ENCODE results near the gene NSUN5.
A peak's percentile ranks its signal among the peaks of the same experiment; 100 is the strongest.
"Not testable (repeated sequence)": the region's sequence is repeated elsewhere in the genome, so short reads cannot be mapped to it uniquely, and the experiment has no call there.

The NSUN5 gene

DNA sequence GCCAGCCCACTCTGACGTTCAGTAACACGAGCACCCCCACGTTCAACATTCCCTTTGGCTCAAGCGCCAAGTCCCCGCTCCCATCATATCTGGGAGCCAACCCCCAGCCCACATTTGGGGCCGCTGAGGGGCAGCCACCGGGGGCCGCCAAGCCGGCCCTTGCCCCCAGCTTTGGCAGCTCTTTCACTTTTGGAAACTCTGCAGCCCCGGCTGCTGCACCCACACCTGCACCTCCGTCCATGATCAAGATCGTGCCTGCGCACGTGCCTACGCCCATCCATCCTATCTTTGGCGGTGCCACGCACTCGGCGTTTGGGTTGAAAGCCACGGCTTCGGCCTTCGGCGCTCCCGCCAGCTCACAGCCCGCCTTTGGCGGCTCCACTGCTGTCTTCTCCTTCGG is 10.9 kb downstream of the NSUN5 start:
- H3K9me3 ChIP-seq (ENCODE audit: severe bottlenecking); H3K4me1 ChIP-seq (ENCODE audit: insufficient read depth, poor library complexity, severe bottlenecking); H3K27me3 ChIP-seq (ENCODE audit: insufficient read depth, poor library complexity, severe bottlenecking); H3K4me3 ChIP-seq (ENCODE audit: severe bottlenecking); H3K27ac ChIP-seq (ENCODE audit: poor library complexity, severe bottlenecking); DNase-seq (ENCODE audit: low spot score); H3K36me3 ChIP-seq (ENCODE audit: low read depth); ATAC-seq (ENCODE audit: low read depth): not testable (repeated sequence)

DNA sequence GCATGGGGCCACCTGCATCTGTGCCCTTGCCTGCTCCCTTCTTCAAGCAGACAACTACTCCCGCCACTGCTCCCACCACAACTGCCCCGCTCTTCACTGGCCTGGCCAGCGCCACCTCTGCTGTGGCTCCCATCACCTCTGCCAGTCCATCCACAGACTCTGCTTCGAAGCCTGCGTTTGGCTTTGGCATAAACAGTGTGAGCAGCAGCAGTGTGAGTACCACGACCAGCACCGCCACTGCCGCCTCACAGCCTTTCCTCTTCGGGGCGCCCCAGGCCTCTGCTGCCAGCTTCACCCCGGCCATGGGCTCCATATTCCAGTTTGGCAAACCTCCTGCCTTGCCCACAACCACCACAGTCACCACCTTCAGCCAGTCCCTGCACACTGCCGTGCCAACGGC is 11.4 kb downstream of the NSUN5 start:
- H3K27ac ChIP-seq (ENCODE audit: poor library complexity, severe bottlenecking); ATAC-seq (ENCODE audit: low read depth); DNase-seq (ENCODE audit: low spot score); H3K27me3 ChIP-seq (ENCODE audit: insufficient read depth, poor library complexity, severe bottlenecking); H3K36me3 ChIP-seq (ENCODE audit: low read depth); H3K4me3 ChIP-seq (ENCODE audit: severe bottlenecking); H3K9me3 ChIP-seq (ENCODE audit: severe bottlenecking); H3K4me1 ChIP-seq (ENCODE audit: insufficient read depth, poor library complexity, severe bottlenecking): not testable (repeated sequence)

GRCh38 chr7:73277210-73277609 is 31.4 kb downstream of the NSUN5 start:
- H3K36me3 ChIP-seq (ENCODE audit: low read depth); H3K4me1 ChIP-seq (ENCODE audit: insufficient read depth, poor library complexity, severe bottlenecking); H3K4me3 ChIP-seq (ENCODE audit: severe bottlenecking); H3K9me3 ChIP-seq (ENCODE audit: severe bottlenecking); H3K27ac ChIP-seq (ENCODE audit: poor library complexity, severe bottlenecking); H3K27me3 ChIP-seq (ENCODE audit: insufficient read depth, poor library complexity, severe bottlenecking); DNase-seq (ENCODE audit: low spot score): not testable (repeated sequence)
- 0 out of 3 replicates have a peak, but pooled peaks have one; percentile 23 for ATAC-seq (ENCODE audit: low read depth)

GRCh38 chr7:73267813-73268212 is 40.8 kb downstream of the NSUN5 start:
- H3K9me3 ChIP-seq (ENCODE audit: severe bottlenecking); H3K27ac ChIP-seq (ENCODE audit: poor library complexity, severe bottlenecking); DNase-seq (ENCODE audit: low spot score); H3K27me3 ChIP-seq (ENCODE audit: insufficient read depth, poor library complexity, severe bottlenecking); H3K4me3 ChIP-seq (ENCODE audit: severe bottlenecking); ATAC-seq (ENCODE audit: low read depth); H3K36me3 ChIP-seq (ENCODE audit: low read depth); H3K4me1 ChIP-seq (ENCODE audit: insufficient read depth, poor library complexity, severe bottlenecking): not testable (repeated sequence)

GRCh38 chr7:73266719-73267368 is 41.8 kb downstream of the NSUN5 start:
- not testable (repeated sequence) for H3K36me3 ChIP-seq (ENCODE audit: low read depth); H3K9me3 ChIP-seq (ENCODE audit: severe bottlenecking); H3K27ac ChIP-seq (ENCODE audit: poor library complexity, severe bottlenecking); H3K4me1 ChIP-seq (ENCODE audit: insufficient read depth, poor library complexity, severe bottlenecking); H3K4me3 ChIP-seq (ENCODE audit: severe bottlenecking); H3K27me3 ChIP-seq (ENCODE audit: insufficient read depth, poor library complexity, severe bottlenecking); DNase-seq (ENCODE audit: low spot score)
- ATAC-seq (ENCODE audit: low read depth): peak; percentile 93

- not testable (repeated sequence) for H3K4me3 ChIP-seq (ENCODE audit: severe bottlenecking); H3K36me3 ChIP-seq (ENCODE audit: low read depth); DNase-seq (ENCODE audit: low spot score); H3K4me1 ChIP-seq (ENCODE audit: insufficient read depth, poor library complexity, severe bottlenecking); H3K27me3 ChIP-seq (ENCODE audit: insufficient read depth, poor library complexity, severe bottlenecking); H3K27ac ChIP-seq (ENCODE audit: poor library complexity, severe bottlenecking); ATAC-seq (ENCODE audit: low read depth); H3K9me3 ChIP-seq (ENCODE audit: severe bottlenecking)
Measured at GRCh38 chr7:73262416-73262815, 46.2 kb downstream of the NSUN5 start.
